Adrenal gland (tissue), 5 donors: ENCODE data around the gene UPK3BL1.
"Not testable (repeated sequence)": the region's sequence is repeated elsewhere in the genome, so short reads cannot be mapped to it uniquely, and the experiment has no call there.

Experiments used
- POLR2A ChIP-seq, 2 donors: fragments of 450-650 bp; IDR thresholded peaks; one replicate each; pipeline ENCODE4 v1.6.1; 2017; ENCODE audit warnings: antibody characterized with exemption in 2 of 2, mild to moderate bottlenecking in 2 of 2, moderate library complexity in 1 of 2
- TF ChIP-seq, protein P1 (sequence below), 6 experiments: fragments of 450-650 bp in 4 of 6; fragments of 200-600 bp in 2 of 6; sonication (generic) in 1 of 6; IDR thresholded peaks; 1 replicate in 5 of 6; 2 replicates in 1 of 6; pipeline versions ENCODE4 v1.5.1 to v1.8.0; 2016 to 2021; ENCODE audit warnings: antibody characterized with exemption in 6 of 6, mild to moderate bottlenecking in 2 of 6, moderate library complexity in 1 of 6
- donor health status: DM: no; HTN: no; CAD: no.

DNA sequence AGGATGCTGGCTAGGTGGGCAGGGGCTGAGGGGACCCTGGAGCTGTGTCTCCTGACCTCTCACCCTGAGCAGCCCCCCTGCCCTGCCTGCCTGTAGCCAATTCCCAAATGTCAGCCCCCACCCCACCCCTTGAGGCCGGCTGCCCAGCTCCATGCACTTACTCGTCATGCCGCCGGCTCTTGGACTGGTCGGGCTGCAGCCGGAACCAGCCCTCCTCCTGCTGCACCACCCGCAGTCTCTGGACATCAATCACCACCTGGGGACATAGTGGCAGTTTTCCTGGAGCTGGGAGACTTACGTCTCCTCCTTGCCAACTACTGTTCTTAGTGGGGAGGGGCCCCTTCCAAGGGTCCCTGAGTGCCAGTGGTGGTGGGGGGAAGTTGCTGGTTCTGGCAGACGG, 42.9 kb downstream of the UPK3BL1 start:
- TF ChIP-seq, protein P1, sequence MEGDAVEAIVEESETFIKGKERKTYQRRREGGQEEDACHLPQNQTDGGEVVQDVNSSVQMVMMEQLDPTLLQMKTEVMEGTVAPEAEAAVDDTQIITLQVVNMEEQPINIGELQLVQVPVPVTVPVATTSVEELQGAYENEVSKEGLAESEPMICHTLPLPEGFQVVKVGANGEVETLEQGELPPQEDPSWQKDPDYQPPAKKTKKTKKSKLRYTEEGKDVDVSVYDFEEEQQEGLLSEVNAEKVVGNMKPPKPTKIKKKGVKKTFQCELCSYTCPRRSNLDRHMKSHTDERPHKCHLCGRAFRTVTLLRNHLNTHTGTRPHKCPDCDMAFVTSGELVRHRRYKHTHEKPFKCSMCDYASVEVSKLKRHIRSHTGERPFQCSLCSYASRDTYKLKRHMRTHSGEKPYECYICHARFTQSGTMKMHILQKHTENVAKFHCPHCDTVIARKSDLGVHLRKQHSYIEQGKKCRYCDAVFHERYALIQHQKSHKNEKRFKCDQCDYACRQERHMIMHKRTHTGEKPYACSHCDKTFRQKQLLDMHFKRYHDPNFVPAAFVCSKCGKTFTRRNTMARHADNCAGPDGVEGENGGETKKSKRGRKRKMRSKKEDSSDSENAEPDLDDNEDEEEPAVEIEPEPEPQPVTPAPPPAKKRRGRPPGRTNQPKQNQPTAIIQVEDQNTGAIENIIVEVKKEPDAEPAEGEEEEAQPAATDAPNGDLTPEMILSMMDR (IDR thresholded peaks at IDR 0.05) = not testable (repeated sequence)
- TF ChIP-seq POLR2A (IDR thresholded peaks at IDR 0.05) = not testable (repeated sequence)
